A549 (cell line): ENCODE results near the gene HADHA. TPM values are rescaled to one million over a fixed set of nuclear protein-coding genes. Genes with fewer than 3 reads are reported as not detected.

Source experiments
- ATAC-seq, 2 experiments: fragments of 200-7000 bp in 1 of 2; fragments of >200 bp in 1 of 2; cut with Nextera tagmentation in 1 of 2; cut with Tn5 transposase in 1 of 2; 3 replicates each; pipeline versions ENCODE4 v1.8.0 to v1.9.1; 2018 to 2020; ENCODE audit warnings: mild to moderate bottlenecking in 1 of 2, moderate library complexity in 1 of 2
- CTCF ChIA-PET: fragments of 300-600 bp; sonication (Branson Sonifier 250); formaldehyde crosslinking; extraction: SDS; loops from one replicate; lab custom pipeline; 2021; ENCODE audit warnings: antibody characterized with exemption, inconsistent platforms; lab: Yijun Ruan, JAX
- POLR2A ChIA-PET: fragments of 350-600 bp; formaldehyde crosslinking; extraction: SDS; loops from one replicate; lab custom pipeline; 2021; ENCODE audit warnings: antibody characterized with exemption, inconsistent platforms; lab: Yijun Ruan, JAX
- DNase-seq, 2 experiments: peaks; one replicate each; pipeline versions ENCODE4 v3.0.0 to v3.0.0-alpha.2; 2011 to 2016; ENCODE audit warnings: low read depth in 1 of 2, low spot score in 1 of 2
- FAIRE-seq: peaks from 2 replicates; lab custom pipeline; 2011; peaks lifted over from hg19 to GRCh38; lab: Jason Lieb, UNC
- H3K27ac ChIP-seq, 2 experiments: fragments of >200 bp; sonication (Bioruptor Twin); formaldehyde crosslinking; 3 replicates each; pipeline ENCODE4 v1.5.1; 2016 to 2017
- H3K4me1 ChIP-seq: fragments of >200 bp; sonication (Bioruptor Twin); formaldehyde crosslinking; 3 replicates; pipeline ENCODE4 v1.6.1; 2016
- H3K4me2 ChIP-seq: fragments of >200 bp; sonication (Bioruptor Twin); formaldehyde crosslinking; 3 replicates; pipeline ENCODE4 v1.6.1; 2016
- H3K4me3 ChIP-seq: fragments of >200 bp; sonication (Bioruptor Twin); formaldehyde crosslinking; 3 replicates; pipeline ENCODE4 v1.5.1; 2016
- H3K9me3 ChIP-seq: fragments of >200 bp; sonication (Bioruptor Twin); formaldehyde crosslinking; 3 replicates; pipeline ENCODE4 v1.6.1; 2016
- CBX8 ChIP-seq: fragments of 200-600 bp; sonication (generic); IDR thresholded peaks from 2 replicates; pipeline ENCODE4 v1.6.1; 2016
- CEBPB ChIP-seq, 2 experiments: fragments of >200 bp in 1 of 2; sonication (Bioruptor Twin) in 1 of 2; formaldehyde crosslinking in 1 of 2; IDR thresholded peaks; 2 replicates each; pipeline ENCODE4 v1.6.1; 2012 to 2016
- CTCF ChIP-seq: fragments of >200 bp; sonication (Bioruptor Twin); formaldehyde crosslinking; IDR thresholded peaks from 3 replicates; pipeline ENCODE4 v1.5.1; 2016
- EP300 ChIP-seq, 2 experiments: fragments of >200 bp; sonication (Bioruptor Twin); formaldehyde crosslinking; IDR thresholded peaks; 2 replicates in 1 of 2; 3 replicates in 1 of 2; pipeline ENCODE4 v1.6.1; 2016 to 2017
- FOSB ChIP-seq: fragments of 250-450 bp; sonication (Bioruptor Pico); IDR thresholded peaks from 2 replicates; pipeline ENCODE4 v1.5.0; 2020; ENCODE audit warnings: mild to moderate bottlenecking, moderate library complexity
- FOSL2 ChIP-seq, 2 experiments: fragments of 450-650 bp in 1 of 2; fragments of >200 bp in 1 of 2; sonication (Bioruptor Twin) in 1 of 2; formaldehyde crosslinking; IDR thresholded peaks; 2 replicates each; pipeline versions ENCODE4 v1.5.0 to v1.6.1; 2016 to 2020; ENCODE audit warnings: mild to moderate bottlenecking in 1 of 2, moderate library complexity in 1 of 2
- FOXS1 ChIP-seq: fragments of 250-450 bp; sonication (Bioruptor Pico); IDR thresholded peaks from 2 replicates; pipeline ENCODE4 v1.5.0; 2020; ENCODE audit warnings: mild to moderate bottlenecking, moderate library complexity
- GATA3 ChIP-seq: IDR thresholded peaks from 2 replicates; pipeline ENCODE4 v1.6.1; 2012; ENCODE audit warnings: borderline replicate concordance
- JUNB ChIP-seq: fragments of >200 bp; sonication (Bioruptor Twin); formaldehyde crosslinking; IDR thresholded peaks from 2 replicates; pipeline ENCODE4 v1.6.1; 2016
- KDM1A ChIP-seq: fragments of 200-600 bp; sonication (generic); IDR thresholded peaks from 2 replicates; pipeline ENCODE4 v1.6.1; 2016; ENCODE audit warnings: low read depth, mild to moderate bottlenecking
- MAFK ChIP-seq: fragments of 450-650 bp; IDR thresholded peaks from 2 replicates; pipeline ENCODE4 v1.6.1; 2014; ENCODE audit not compliant: partially characterized antibody
- NPAS2 ChIP-seq: fragments of 250-450 bp; sonication (Bioruptor Pico); IDR thresholded peaks from 2 replicates; pipeline ENCODE4 v1.8.0; 2022; ENCODE audit warnings: mild to moderate bottlenecking, moderate library complexity, borderline replicate concordance
- RAD21 ChIP-seq, 2 experiments: fragments of >200 bp in 1 of 2; sonication (Bioruptor Twin) in 1 of 2; formaldehyde crosslinking in 1 of 2; IDR thresholded peaks in 1 of 2; conservative IDR thresholded peaks in 1 of 2; 2 replicates in 1 of 2; 3 replicates in 1 of 2; pipeline ENCODE4 v1.6.1; 2012 to 2018; ENCODE audit warnings: inconsistent platforms in 1 of 2
- RFX5 ChIP-seq: fragments of 450-650 bp; IDR thresholded peaks from 2 replicates; pipeline ENCODE4 v1.7.1; 2014; ENCODE audit warnings: antibody characterized with exemption, mild to moderate bottlenecking, moderate library complexity
- SMC3 ChIP-seq: fragments of >200 bp; sonication (Bioruptor Twin); formaldehyde crosslinking; IDR thresholded peaks from 3 replicates; pipeline ENCODE4 v1.6.1; 2018; ENCODE audit warnings: inconsistent platforms
- ZNF302 ChIP-seq: fragments of 250-450 bp; sonication (Bioruptor Pico); IDR thresholded peaks from 2 replicates; pipeline ENCODE4 v1.9.0; 2021; ENCODE audit warnings: inconsistent platforms, mild to moderate bottlenecking, moderate library complexity
- WGBS: methylation state at CpG from one replicate; pipeline ENCODE4 v1.1.6; 2017; ENCODE audit errors: missing lambda C conversion rate; 5-methylcytosine and 5-hydroxymethylcytosine counted together
- polyA plus RNA-seq, 4 experiments: library from polyadenylated mRNA; depleted of rRNA in 3 of 4; stranded (reverse); fragments of >200 nt; fragmentation: RNase III in 1 of 4; extraction: RNeasy Plus Mini Kit Qiagen cat#74134 plus additional on column Dnase treatment in 1 of 4; gene quantifications; 2 replicates in 3 of 4; 3 replicates in 1 of 4; pipeline ENCODE4 v1.2.3, GENCODE V29; 2011 to 2017

Gene HADHA
- polyA plus RNA-seq, 2 of the 4 experiments (the other 2 are of a cell fraction): 122 to 174 TPM

DNA sequence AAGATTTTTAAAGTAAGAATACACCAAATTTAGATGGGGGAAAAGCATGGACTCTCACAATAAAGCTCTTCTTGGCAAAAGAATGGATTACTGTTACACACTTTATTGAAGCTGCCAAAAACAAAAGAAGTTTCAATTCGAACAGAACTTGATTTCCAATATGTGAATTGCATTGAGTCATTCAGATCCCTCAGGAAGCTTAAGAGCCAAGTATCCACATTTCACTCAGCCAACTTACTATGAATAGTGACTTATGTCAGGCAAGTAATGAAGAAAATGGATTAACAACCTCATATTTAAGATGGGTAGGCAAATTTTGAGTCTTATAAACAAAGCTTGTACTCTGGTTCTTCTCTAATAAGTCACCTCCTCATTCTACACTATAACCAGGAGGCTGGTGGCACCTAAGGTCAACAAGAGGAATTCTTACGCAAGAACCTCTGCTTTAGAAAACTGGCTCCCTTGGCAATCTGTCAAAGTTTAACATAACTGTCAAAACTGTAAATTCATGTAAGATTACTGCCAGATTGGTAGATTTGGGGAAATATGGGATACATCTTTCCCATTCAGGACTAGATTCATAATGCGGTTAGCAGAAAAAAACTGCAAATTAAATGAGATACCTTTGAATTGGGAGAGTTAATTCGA is 6.0 kb downstream of the HADHA start:
- no peak for DNase-seq
- 87% methylated on average over 4 of the region's 4 CpGs for WGBS
- CTCF ChIA-PET: interaction anchor here (1.0 to 3.3 kb wide), 3 partner anchors 39 to 92 kb away, joined by 4 to 13 read pairs (median 4); no protein-coding TSS in a partner anchor
- Histone ChIP-seq H3K27ac (no peak overlapping the region), H3K4me2 (0 out of 3 replicates have a peak overlapping the region, but pooled peaks have one; percentile 10), H3K4me3 (no peak overlapping the region)
- POLR2A ChIA-PET: no interaction called here
- TF ChIP-seq FOSL2 (IDR thresholded peaks at IDR 0.05) (no peak), FOSL2 (CRISPR knock-in tag; IDR thresholded peaks at IDR 0.05) (no peak), CEBPB (IDR thresholded peaks at IDR 0.05) (peak; percentile 85 to 89; a peak in 3 of 4 replicates)
- TF ChIP-seq, all 56 proteins: peak for 1
- H3K4me1 ChIP-seq: peaks cover 29% of the 10 kb centered on the region
- FAIRE-seq: no peak
- no peak for ATAC-seq
- no peaks in the 10 kb centered on the region for H3K9me3 ChIP-seq

- ChIA-PET POLR2A (no interaction called here), CTCF (interaction anchor here (1.5 to 3.3 kb wide), 2 partner anchors 53 to 93 kb away, joined by 4 to 13 read pairs; no protein-coding TSS in a partner anchor)
- TF ChIP-seq MAFK: no peak
- no peak for TF ChIP-seq RFX5
- TF ChIP-seq EP300 (IDR thresholded peaks at IDR 0.05): no peak
- TF ChIP-seq CEBPB (IDR thresholded peaks at IDR 0.05): no peak
- Histone ChIP-seq H3K4me2 (no peak overlapping the region), H3K9me3 (no peaks in the 10 kb centered on the region), H3K4me1 (peaks cover 29% of the 10 kb centered on the region), H3K27ac (no peak overlapping the region), H3K4me3 (no peak overlapping the region)
- ATAC-seq (no peak), DNase-seq (no peak), FAIRE-seq (no peak)
- WGBS: 100% methylated on average over 1 of the region's 1 CpG
Measured at GRCh38 chr2:26237868-26238267, 6.6 kb downstream of the HADHA start.

DNA sequence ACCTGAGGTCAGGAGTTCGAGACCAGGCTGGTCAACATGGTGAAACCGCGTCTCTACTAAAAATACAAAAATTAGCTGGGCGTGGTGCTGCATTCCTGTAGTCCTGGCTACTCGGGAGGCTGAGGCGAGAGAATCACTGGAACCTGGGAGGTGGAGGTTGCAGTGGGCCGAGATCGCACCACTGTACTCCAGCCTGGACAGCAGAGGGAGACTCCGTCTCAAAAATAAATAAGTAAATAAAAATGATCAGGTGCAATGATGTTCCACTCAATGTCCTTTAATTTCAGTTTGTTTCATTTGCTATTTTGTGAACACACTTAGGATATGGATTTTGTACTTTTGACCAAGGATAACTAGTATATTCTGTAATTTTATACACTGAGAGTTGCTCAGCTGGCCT is 9.3 kb downstream of the HADHA start:
- Histone ChIP-seq H3K4me1 (peaks cover 10% of the 10 kb centered on the region), H3K9me3 (no peaks in the 10 kb centered on the region), H3K4me3 (no peak overlapping the region), H3K27ac (no peak overlapping the region), H3K4me2 (no peak overlapping the region)
- FAIRE-seq: no peak
- peak in 1 of 2 experiments; percentile 60; a peak in 3 of 6 replicates for ATAC-seq
- POLR2A ChIA-PET: no interaction called here
- peak; percentile 33 to 47; a peak in 4 of 5 replicates for TF ChIP-seq RAD21 (conservative IDR thresholded peaks at IDR 0.05 in 1 of 2, IDR thresholded peaks at IDR 0.05 in 1 of 2)
- TF ChIP-seq SMC3: peak; percentile 33; the same call in 1 of the 3 replicates
- TF ChIP-seq FOSB: no peak
- no peak for TF ChIP-seq ZNF302
- peak; percentile 32; the same call in 2 of the 3 replicates for TF ChIP-seq CTCF
- peak in 1 of 2 experiments; percentile 25 for DNase-seq
- 85% methylated on average over 9 of the region's 9 CpGs for WGBS
- CTCF ChIA-PET: interaction anchor here (0.6 to 9.0 kb wide), 12 partner anchors 10 to 346 kb away, joined by 3 to 44 read pairs (median 4); partner anchors contain the start of genes HADHA and HADHB

GRCh38 chr2:26230806-26231205 is 13.6 kb downstream of the HADHA start:
- H3K9me3 ChIP-seq: peaks cover 17% of the 10 kb centered on the region
- no peak overlapping the region for H3K27ac ChIP-seq
- DNase-seq (no peak), ATAC-seq (no peak), FAIRE-seq (no peak)
- ChIA-PET CTCF (interaction anchor here (0.7 to 9.0 kb wide), 7 partner anchors 14 to 347 kb away, joined by 3 to 44 read pairs (median 3); partner anchors contain the start of genes HADHA and HADHB), POLR2A (no interaction called here)
- TF ChIP-seq GATA3 (no peak), NPAS2 (CRISPR knock-in tag) (no peak), KDM1A (no peak), JUNB (no peak), CBX8 (no peak), RAD21 (conservative IDR thresholded peaks at IDR 0.05 in 1 of 2, IDR thresholded peaks at IDR 0.05 in 1 of 2) (no peak), FOXS1 (CRISPR knock-in tag) (no peak)
- 96% methylated on average over 2 of the region's 2 CpGs for WGBS
- no peaks in the 10 kb centered on the region for H3K4me1 ChIP-seq
- H3K4me2 ChIP-seq: no peak overlapping the region
- no peak overlapping the region for H3K4me3 ChIP-seq
